Heart right ventricle (tissue), 16 donors: ENCODE results near the gene SPATA7. TPM values are rescaled to one million over a fixed set of nuclear protein-coding genes. Genes with fewer than 3 reads are reported as not detected.

Source experiments
- ATAC-seq, 8 donors: fragments of 200-7000 bp; cut with Tn5 transposase; one replicate each; pipeline ENCODE4 v1.9.1; 2020; ENCODE audit warnings: mild to moderate bottlenecking in 8 of 8, moderate library complexity in 8 of 8, moderate number of reproducible peaks in 1 of 8
- DNase-seq, 2 donors: peaks; one replicate each; pipeline ENCODE4 v3.0.0-alpha.2; 2020
- H3K27ac ChIP-seq, 10 donors: fragments of 200-600 bp; sonication (generic) in 2 of 10; one replicate each; pipeline versions ENCODE4 v1.5.0 to v1.8.0; 2020 to 2022; ENCODE audit warnings: mild to moderate bottlenecking in 3 of 10
- H3K27me3 ChIP-seq, 7 donors: fragments of 200-600 bp; one replicate each; pipeline ENCODE4 v1.8.0; 2021 to 2022; ENCODE audit warnings: mild to moderate bottlenecking in 2 of 7
- H3K36me3 ChIP-seq, 9 donors: fragments of 200-600 bp; sonication (generic) in 1 of 9; one replicate each; pipeline versions ENCODE4 v1.5.0 to v1.8.0; 2020 to 2022; ENCODE audit warnings: mild to moderate bottlenecking in 2 of 9
- H3K4me1 ChIP-seq, 9 donors: fragments of 200-600 bp; sonication (generic) in 1 of 9; one replicate each; pipeline versions ENCODE4 v1.5.0 to v1.8.0; 2020 to 2022; ENCODE audit warnings: mild to moderate bottlenecking in 4 of 9
- H3K4me3 ChIP-seq, 10 donors: fragments of 200-600 bp; sonication (generic) in 2 of 10; one replicate each; pipeline versions ENCODE4 v1.5.0 to v1.8.0; 2020 to 2022; ENCODE audit warnings: mild to moderate bottlenecking in 7 of 10, moderate library complexity in 2 of 10
- H3K9me3 ChIP-seq, 11 donors: fragments of 200-600 bp in 10 of 11; sonication (generic) in 2 of 11; one replicate each; pipeline versions ENCODE4 v1.5.0 to v1.8.0; 2013 to 2022; ENCODE audit warnings: mild to moderate bottlenecking in 2 of 11, control low read depth in 1 of 11, moderate library complexity in 1 of 11
- CTCF ChIP-seq, 9 donors: fragments of 200-600 bp; sonication (generic) in 2 of 9; IDR thresholded peaks; one replicate each; pipeline versions ENCODE4 v1.5.0 to v1.8.0; 2021 to 2022; ENCODE audit warnings: antibody characterized with exemption in 9 of 9, mild to moderate bottlenecking in 5 of 9, moderate library complexity in 1 of 9
- WGBS, 2 donors: extraction: QIAGEN DNeasy Blood & Tissue Kit; methylation state at CpG; one replicate each; pipeline ENCODE4 v1.1.7; 2013; ENCODE audit warnings: inconsistent platforms in 1 of 2; 5-methylcytosine and 5-hydroxymethylcytosine counted together
- intact Hi-C, 10 donors: fragments of 100-400 bp; cut with DNase I; formaldehyde crosslinking; loops; one replicate each; pipeline versions ENCODE4 v1.11.1 to v1.14.2; 2022
- polyA plus RNA-seq, 2 donors: library from polyadenylated mRNA; stranded (reverse); fragments of 200-250 nt; gene quantifications; one replicate each; pipeline ENCODE4 v1.2.3, GENCODE V29; 2013
- total RNA-seq, 10 donors: library from RNA; stranded (reverse); fragmentation: NEBNext Ultra II Directional in 3 of 10; extraction: Animal tissue kit (Norgen Biotek cat#: 25700) in 3 of 10; gene quantifications; one replicate each; pipeline versions ENCODE4 v1.2.1 to v1.2.4, GENCODE V29; 2021 to 2023
- donor health status: Arrhythmogenic right ventricular cardiomyopathy.
- donor health status: ischemic (EF 13 %, LVEDD 7.1; RV severe dilation, severe dysfunction).
- donor health status: healthy with polysubstance abuse.
- donor health status: DM: no; HTN: yes; CAD: no.
- donor health status: DM: no; HTN: no; CAD: no.
- donor health status: ischemic (EF 25% LVEDD 6.9; RV normal size, moderate dysfunction).
- donor health status: ischemic (EF 25% LVEDD 5.7; RV mildly dilated, moderate dysfunction).
- donor health status: healthy.
- donor health status: DM: yes; HTN: yes; CAD: no.
- donor health status: Ischemic cardiomyopathy.
- donor health status: ischemic (EF 35%, LVEDD 5.7; RV mildly dilated, moderate dysfunction).
- donor health status: nonischemic (EF 11% LVEDD 7.7; RV severe dilation, severe dysfunction).
- donor health status: DM: yes; HTN: yes; CAD: no.
- donor health status: PGD.
- donor health status: ischemic (EF 29% LVEDD 5.4; RV normal size, mild dysfunction).
- donor health status: nonischemic (EF 23%, LVEDD 6.1; RV moderate dilation, normal function).

The SPATA7 gene
- total and polyA plus RNA-seq, 12 donors: 3.1 to 14.7 (median 8.4) TPM

DNA sequence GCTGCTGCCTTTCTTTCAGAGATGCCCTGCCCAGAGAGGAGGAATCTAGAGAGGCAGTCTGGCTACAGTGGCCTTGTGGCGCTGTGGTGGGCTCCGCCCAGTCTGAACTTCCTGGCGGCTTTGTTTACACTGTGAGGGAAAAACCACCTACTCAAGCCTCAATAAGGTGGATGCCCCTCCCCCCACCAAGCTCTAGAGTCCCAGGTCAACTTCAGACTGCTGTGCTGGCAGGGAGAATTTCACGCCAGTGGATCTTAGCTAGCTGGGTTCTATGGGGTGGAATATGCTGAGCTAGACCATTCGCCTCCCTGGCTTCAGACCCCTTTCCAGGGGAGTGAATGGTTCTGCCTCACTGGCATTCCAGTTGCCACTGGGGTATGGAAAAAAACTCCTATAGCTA lies 25.6 kb downstream of the SPATA7 start:
- no peak for TF ChIP-seq CTCF (IDR thresholded peaks at IDR 0.05)
- Histone ChIP-seq H3K27ac (no peak overlapping the region), H3K4me1 (no peaks in the 10 kb centered on the region), H3K27me3 (no peaks in the 10 kb centered on the region), H3K4me3 (no peak overlapping the region), H3K36me3 (peaks cover 0 to 61% (median 11%) of the 10 kb centered on the region in 9 donors), H3K9me3 (peaks cover 0 to 48% (median 21%) of the 10 kb centered on the region in 11 donors)
- ATAC-seq: no peak
- no peak for DNase-seq
- intact Hi-C loops: no loop called here
- WGBS, 2 donors: 96 to 100% methylated on average over 5 of the region's 5 CpGs

DNA sequence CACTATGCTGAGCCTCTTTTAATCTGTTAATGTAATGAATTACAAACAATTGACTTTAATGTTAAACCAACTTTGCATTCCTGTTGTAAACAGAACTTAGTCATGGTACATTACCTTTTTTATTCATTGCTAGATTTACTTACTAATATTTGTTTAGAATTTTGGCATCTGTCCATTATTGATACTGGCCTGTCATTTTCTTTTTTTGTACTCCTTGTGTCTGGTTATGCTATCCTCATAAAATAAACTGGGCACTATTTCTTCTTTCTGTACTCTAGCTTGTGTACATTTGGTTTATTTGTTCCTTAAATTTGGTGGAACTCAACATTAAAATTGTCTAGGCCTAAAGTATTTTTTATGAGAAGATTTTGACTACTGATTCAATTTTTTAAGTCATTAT lies 32.1 kb downstream of the SPATA7 start:
- Histone ChIP-seq H3K4me1 (peaks cover 0 to 9% (median 0%) of the 10 kb centered on the region in 9 donors), H3K4me3 (no peak overlapping the region), H3K9me3 (peaks cover 0 to 51% (median 20%) of the 10 kb centered on the region in 11 donors), H3K27me3 (no peaks in the 10 kb centered on the region), H3K27ac (no peak overlapping the region), H3K36me3 (peaks cover 0 to 67% (median 25%) of the 10 kb centered on the region in 9 donors)
- intact Hi-C loops: no loop called here
- no peak for DNase-seq
- TF ChIP-seq CTCF (IDR thresholded peaks at IDR 0.05): no peak
- no peak for ATAC-seq

DNA sequence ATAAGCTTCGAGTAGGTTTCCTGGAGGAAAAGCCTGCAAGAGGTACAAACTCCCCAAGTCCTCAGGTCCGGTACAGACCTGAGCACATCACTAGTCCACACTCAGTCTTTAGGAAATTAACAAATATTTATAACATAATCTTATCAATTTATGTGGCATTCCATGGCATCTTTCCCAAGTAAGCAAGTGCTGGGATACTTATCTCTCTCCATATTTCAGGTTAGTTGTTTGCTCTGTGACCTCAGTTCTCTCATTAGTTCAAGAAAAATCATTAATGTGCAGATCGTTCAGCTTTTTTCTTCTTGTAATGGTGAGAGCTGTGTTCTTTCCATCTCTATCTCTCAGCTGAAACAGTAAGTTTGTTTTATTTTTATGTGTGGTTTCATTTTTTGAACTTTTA lies 34.7 kb downstream of the SPATA7 start:
- Histone ChIP-seq H3K4me1 (peaks cover 0 to 9% (median 0%) of the 10 kb centered on the region in 9 donors), H3K36me3 (peaks cover 0 to 55% (median 25%) of the 10 kb centered on the region in 9 donors), H3K4me3 (no peak overlapping the region), H3K27ac (no peak overlapping the region), H3K9me3 (peaks cover 0 to 36% (median 8%) of the 10 kb centered on the region in 11 donors), H3K27me3 (no peaks in the 10 kb centered on the region)
- intact Hi-C loops: no loop called here
- TF ChIP-seq CTCF (IDR thresholded peaks at IDR 0.05): no peak
- DNase-seq (no peak), ATAC-seq (no peak)
- WGBS, 2 donors: 96 to 97% methylated on average over 3 of the region's 3 CpGs

GRCh38 chr14:88421286-88421685 lies 35.8 kb downstream of the SPATA7 start:
- H3K9me3 ChIP-seq: peaks cover 0 to 25% (median 8%) of the 10 kb centered on the region in 11 donors
- DNase-seq (no peak), ATAC-seq (no peak)
- intact Hi-C loops: no loop called here
- H3K27ac ChIP-seq: no peak overlapping the region
- H3K36me3 ChIP-seq: peaks cover 0 to 51% (median 19%) of the 10 kb centered on the region in 9 donors
- H3K4me3 ChIP-seq: no peak overlapping the region
- no peak for TF ChIP-seq CTCF (IDR thresholded peaks at IDR 0.05)
- H3K27me3 ChIP-seq: no peaks in the 10 kb centered on the region
- 91% methylated on average over 4 of the region's 4 CpGs for WGBS, 2 donors
- peaks cover 0 to 9% (median 0%) of the 10 kb centered on the region in 9 donors for H3K4me1 ChIP-seq
